HEK293 (cell line): Measurements from ENCODE around the gene KCNT1.

Experiments used
- CTCF ChIA-PET: fragments of 350-600 bp; formaldehyde crosslinking; extraction: SDS; loops from one replicate; lab custom pipeline; 2021; ENCODE audit warnings: antibody characterized with exemption; lab: Yijun Ruan, JAX
- POLR2A ChIA-PET: fragments of 300-600 bp; formaldehyde crosslinking; extraction: SDS; loops from one replicate; lab custom pipeline; 2020; ENCODE audit warnings: antibody characterized with exemption, inconsistent platforms; lab: Yijun Ruan, JAX
- H3K27ac ChIP-seq: fragments of 200-500 bp; sonication (Bioruptor generic); 2 replicates; pipeline ENCODE4 v1.5.1; 2014; ENCODE audit warnings: low read depth, low read length, control low read depth, inconsistent platforms; ENCODE audit errors: extremely low read depth
- H3K36me3 ChIP-seq, 2 experiments: fragments of 200-500 bp in 1 of 2; sonication (Bioruptor generic) in 1 of 2; 1 replicate in 1 of 2; 2 replicates in 1 of 2; pipeline ENCODE4 v1.5.1; 2014 to 2017; ENCODE audit warnings: inconsistent platforms in 2 of 2, low read length in 2 of 2; ENCODE audit not compliant: control insufficient read depth in 2 of 2, insufficient read depth in 1 of 2
- H3K4me1 ChIP-seq: fragments of 200-500 bp; sonication (Bioruptor generic); 2 replicates; pipeline ENCODE4 v1.5.1; 2014; ENCODE audit warnings: mild to moderate bottlenecking, low read length, inconsistent platforms; ENCODE audit not compliant: control insufficient read depth, insufficient read depth
- H3K4me3 ChIP-seq: 2 replicates; pipeline ENCODE4 v1.5.1; 2011; ENCODE audit warnings: low read depth, mild to moderate bottlenecking, control low read depth, low read length, moderate library complexity
- H3K9me3 ChIP-seq: fragments of 200-500 bp; sonication (Bioruptor generic); 2 replicates; pipeline ENCODE4 v1.5.1; 2014; ENCODE audit warnings: low read depth, low read length, inconsistent platforms; ENCODE audit not compliant: control insufficient read depth, insufficient read depth
- BCL6B ChIP-seq: fragments of 450-650 bp; formaldehyde crosslinking; IDR thresholded peaks from 2 replicates; pipeline ENCODE4 v1.5.1; 2017; ENCODE audit warnings: missing biosample characterization, missing genetic modification characterization
- EGR2 ChIP-seq: fragments of 450-650 bp; formaldehyde crosslinking; IDR thresholded peaks from 2 replicates; pipeline ENCODE4 v1.5.1; 2016; ENCODE audit warnings: low read depth, missing biosample characterization, missing genetic modification characterization
- GFI1B ChIP-seq: fragments of 450-650 bp; formaldehyde crosslinking; IDR thresholded peaks from 2 replicates; pipeline ENCODE4 v1.5.1; 2016; ENCODE audit warnings: missing biosample characterization, missing genetic modification characterization
- GLI4 ChIP-seq: fragments of 450-650 bp; formaldehyde crosslinking; IDR thresholded peaks from 2 replicates; pipeline ENCODE4 v1.5.1; 2016; ENCODE audit warnings: missing biosample characterization, missing genetic modification characterization
- KLF10 ChIP-seq: fragments of 450-650 bp; IDR thresholded peaks from 2 replicates; pipeline ENCODE4 v1.5.1; 2018; ENCODE audit warnings: missing biosample characterization, mild to moderate bottlenecking, missing genetic modification characterization
- KLF16 ChIP-seq: fragments of 450-650 bp; formaldehyde crosslinking; IDR thresholded peaks from 2 replicates; pipeline ENCODE4 v1.5.1; 2017; ENCODE audit warnings: missing biosample characterization, missing genetic modification characterization
- REPIN1 ChIP-seq: fragments of 450-650 bp; formaldehyde crosslinking; IDR thresholded peaks from 2 replicates; pipeline ENCODE4 v1.5.1; 2017; ENCODE audit warnings: missing biosample characterization, missing genetic modification characterization, low read depth
- SALL2 ChIP-seq: fragments of 450-650 bp; formaldehyde crosslinking; IDR thresholded peaks from 2 replicates; pipeline ENCODE4 v1.5.0; 2017; ENCODE audit warnings: missing biosample characterization, mild to moderate bottlenecking, missing genetic modification characterization, borderline replicate concordance
- SCRT1 ChIP-seq: fragments of 450-650 bp; formaldehyde crosslinking; IDR thresholded peaks from 2 replicates; pipeline ENCODE4 v1.5.1; 2016; ENCODE audit warnings: missing biosample characterization, missing genetic modification characterization, borderline replicate concordance
- SP3 ChIP-seq: fragments of 450-650 bp; formaldehyde crosslinking; IDR thresholded peaks from 2 replicates; pipeline ENCODE4 v1.5.1; 2016; ENCODE audit warnings: missing biosample characterization, missing genetic modification characterization
- ZBTB1 ChIP-seq: fragments of 450-650 bp; formaldehyde crosslinking; IDR thresholded peaks from 2 replicates; pipeline ENCODE4 v1.5.1; 2016; ENCODE audit warnings: missing biosample characterization, missing genetic modification characterization
- ZBTB17 ChIP-seq: fragments of 450-650 bp; formaldehyde crosslinking; IDR thresholded peaks from 2 replicates; pipeline ENCODE4 v1.5.1; 2016; ENCODE audit warnings: missing biosample characterization, missing genetic modification characterization
- ZBTB44 ChIP-seq: fragments of 450-650 bp; IDR thresholded peaks from 2 replicates; pipeline ENCODE4 v1.5.1; 2018; ENCODE audit warnings: missing biosample characterization, mild to moderate bottlenecking, missing genetic modification characterization
- ZBTB48 ChIP-seq: fragments of 450-650 bp; formaldehyde crosslinking; IDR thresholded peaks from 2 replicates; pipeline ENCODE4 v1.5.1; 2016; ENCODE audit warnings: missing biosample characterization, missing genetic modification characterization
- ZEB2 ChIP-seq: fragments of 450-650 bp; formaldehyde crosslinking; IDR thresholded peaks from 2 replicates; pipeline ENCODE4 v1.5.1; 2016; ENCODE audit warnings: missing biosample characterization, missing genetic modification characterization
- ZFP3 ChIP-seq: fragments of 450-650 bp; formaldehyde crosslinking; IDR thresholded peaks from 2 replicates; pipeline ENCODE4 v1.5.1; 2016; ENCODE audit warnings: low read depth, missing biosample characterization, missing genetic modification characterization
- ZNF133 ChIP-seq: fragments of 450-650 bp; formaldehyde crosslinking; IDR thresholded peaks from 2 replicates; pipeline ENCODE4 v1.5.1; 2016; ENCODE audit warnings: missing biosample characterization, missing genetic modification characterization
- ZNF157 ChIP-seq: fragments of 450-650 bp; formaldehyde crosslinking; IDR thresholded peaks from 2 replicates; pipeline ENCODE4 v1.5.1; 2016; ENCODE audit warnings: missing biosample characterization, missing genetic modification characterization
- ZNF16 ChIP-seq: fragments of 450-650 bp; formaldehyde crosslinking; IDR thresholded peaks from 2 replicates; pipeline ENCODE4 v1.5.1; 2016; ENCODE audit warnings: low read depth, missing biosample characterization, missing genetic modification characterization
- ZNF248 ChIP-seq: fragments of 450-650 bp; formaldehyde crosslinking; IDR thresholded peaks from 2 replicates; pipeline ENCODE4 v1.5.1; 2017; ENCODE audit warnings: missing biosample characterization, missing genetic modification characterization
- ZNF266 ChIP-seq: fragments of 450-650 bp; formaldehyde crosslinking; IDR thresholded peaks from 2 replicates; pipeline ENCODE4 v1.5.1; 2016; ENCODE audit warnings: missing biosample characterization, missing genetic modification characterization, low read depth
- ZNF302 ChIP-seq: fragments of 450-650 bp; formaldehyde crosslinking; IDR thresholded peaks from 2 replicates; pipeline ENCODE4 v1.5.1; 2016; ENCODE audit warnings: missing biosample characterization, missing genetic modification characterization, low read depth
- ZNF311 ChIP-seq: fragments of 450-650 bp; formaldehyde crosslinking; IDR thresholded peaks from 2 replicates; pipeline ENCODE4 v1.5.1; 2017; ENCODE audit warnings: missing biosample characterization, missing genetic modification characterization, borderline replicate concordance
- ZNF501 ChIP-seq: fragments of 450-650 bp; formaldehyde crosslinking; IDR thresholded peaks from 2 replicates; pipeline ENCODE4 v1.5.1; 2016; ENCODE audit warnings: missing biosample characterization, missing genetic modification characterization
- ZNF510 ChIP-seq: fragments of 450-650 bp; formaldehyde crosslinking; IDR thresholded peaks from 2 replicates; pipeline ENCODE4 v1.5.1; 2018; ENCODE audit warnings: mild to moderate bottlenecking, missing genetic modification characterization, missing biosample characterization; ENCODE audit not compliant: insufficient replicate concordance
- ZNF521 ChIP-seq: fragments of 450-650 bp; formaldehyde crosslinking; IDR thresholded peaks from 2 replicates; pipeline ENCODE4 v1.5.1; 2017; ENCODE audit warnings: missing biosample characterization, mild to moderate bottlenecking, missing genetic modification characterization
- ZNF544 ChIP-seq: fragments of 450-650 bp; formaldehyde crosslinking; IDR thresholded peaks from 2 replicates; pipeline ENCODE4 v1.5.0; 2017; ENCODE audit warnings: missing biosample characterization, missing genetic modification characterization
- ZNF548 ChIP-seq: fragments of 450-650 bp; formaldehyde crosslinking; IDR thresholded peaks from 2 replicates; pipeline ENCODE4 v1.5.1; 2016; ENCODE audit warnings: missing biosample characterization, missing genetic modification characterization
- ZNF639 ChIP-seq: fragments of 450-650 bp; formaldehyde crosslinking; IDR thresholded peaks from 2 replicates; pipeline ENCODE4 v1.5.1; 2016; ENCODE audit warnings: missing biosample characterization, missing genetic modification characterization
- ZNF707 ChIP-seq: fragments of 450-650 bp; formaldehyde crosslinking; IDR thresholded peaks from 2 replicates; pipeline ENCODE4 v1.5.1; 2016; ENCODE audit warnings: missing biosample characterization, missing genetic modification characterization
- ZNF747 ChIP-seq: fragments of 450-650 bp; formaldehyde crosslinking; IDR thresholded peaks from 2 replicates; pipeline ENCODE4 v1.5.1; 2016; ENCODE audit warnings: missing biosample characterization, missing genetic modification characterization
- ZNF777 ChIP-seq: fragments of 450-650 bp; formaldehyde crosslinking; IDR thresholded peaks from 2 replicates; pipeline ENCODE4 v1.5.1; 2017; ENCODE audit warnings: missing biosample characterization, missing genetic modification characterization, borderline replicate concordance
- ZSCAN30 ChIP-seq: fragments of 450-650 bp; IDR thresholded peaks from 2 replicates; pipeline ENCODE4 v1.5.1; 2018; ENCODE audit warnings: missing biosample characterization, mild to moderate bottlenecking, missing genetic modification characterization, moderate library complexity
- ZSCAN5A ChIP-seq: fragments of 450-650 bp; formaldehyde crosslinking; IDR thresholded peaks from 2 replicates; pipeline ENCODE4 v1.5.1; 2016; ENCODE audit warnings: missing biosample characterization, missing genetic modification characterization

KCNT1 gene

GRCh38 chr9:135752281-135753204, 50.6 kb downstream of the KCNT1 start:
- Histone ChIP-seq H3K4me3 (no peak overlapping the region), H3K36me3 (no peaks in the 10 kb centered on the region), H3K9me3 (no peaks in the 10 kb centered on the region), H3K27ac (no peak overlapping the region), H3K4me1 (no peaks in the 10 kb centered on the region)
- ChIA-PET CTCF (interaction anchor here (0.6 kb wide), 1 partner anchor 38 kb away, joined by 3 read pairs; no protein-coding TSS in a partner anchor), POLR2A (no interaction called here)
- peak; percentile 100 for TF ChIP-seq ZBTB17
- no peak for TF ChIP-seq ZNF707
- TF ChIP-seq GFI1B (tag by site-specific recombination): no peak
- no peak for TF ChIP-seq ZNF302 (tag by site-specific recombination)
- TF ChIP-seq ZNF311 (tag by site-specific recombination): no peak; the same call in 1 of the 2 replicates
- 0 out of 2 replicates have a peak, but pooled peaks have one; percentile 32 for TF ChIP-seq ZNF248 (tag by site-specific recombination)
- TF ChIP-seq ZBTB48 (tag by site-specific recombination): no peak
- TF ChIP-seq ZNF510 (tag by site-specific recombination): no peak
- TF ChIP-seq ZNF16 (tag by site-specific recombination): no peak
- TF ChIP-seq KLF10: no peak
- TF ChIP-seq ZNF521 (tag by site-specific recombination): no peak; the same call in 1 of the 2 replicates
- TF ChIP-seq ZNF157 (tag by site-specific recombination): no peak
- no peak for TF ChIP-seq EGR2 (tag by site-specific recombination)
- no peak for TF ChIP-seq KLF16
- no peak for TF ChIP-seq ZFP3 (tag by site-specific recombination)
- no peak for TF ChIP-seq SCRT1
- TF ChIP-seq ZNF133: no peak
- TF ChIP-seq SP3 (tag by site-specific recombination): no peak
- TF ChIP-seq ZNF777 (tag by site-specific recombination): 0 out of 2 replicates have a peak, but pooled peaks have one; percentile 15
- no peak for TF ChIP-seq ZSCAN5A (tag by site-specific recombination)
- TF ChIP-seq ZSCAN30 (tag by site-specific recombination): no peak
- no peak for TF ChIP-seq ZNF501 (tag by site-specific recombination)
- no peak for TF ChIP-seq REPIN1 (tag by site-specific recombination)
- TF ChIP-seq ZBTB1 (tag by site-specific recombination): no peak
- no peak for TF ChIP-seq BCL6B
- TF ChIP-seq ZNF544: no peak; the same call in 1 of the 2 replicates
- TF ChIP-seq ZEB2 (tag by site-specific recombination): no peak
- TF ChIP-seq ZNF639: no peak
- TF ChIP-seq ZBTB44 (tag by site-specific recombination): no peak
- peak; percentile 58; the same call in 1 of the 2 replicates for TF ChIP-seq SALL2 (tag by site-specific recombination)
- no peak for TF ChIP-seq ZNF548 (tag by site-specific recombination)
- no peak for TF ChIP-seq ZNF266
- TF ChIP-seq GLI4 (tag by site-specific recombination): no peak
- peak; percentile 78; the same call in 1 of the 2 replicates for TF ChIP-seq ZNF747
